Left renal cortex interstitium (tissue), 4 donors: ENCODE data around the gene KRT82. TPM values are rescaled to one million over a fixed set of nuclear protein-coding genes. Genes with fewer than 3 reads are reported as not detected.

Experiments
- DNase-seq, 4 donors: peaks; one replicate each; pipeline ENCODE4 v3.0.0-alpha.2; 2013; ENCODE audit warnings: low read depth in 4 of 4, low spot score in 2 of 4, missing footprints in 1 of 4
- polyA plus RNA-seq, 4 donors: library from polyadenylated mRNA; unstranded; fragments of 120-200 nt; gene quantifications; one replicate each; pipeline ENCODE4 v1.2.1, GENCODE V29; 2013; ENCODE audit not compliant: insufficient read length in 4 of 4

The KRT82 gene
- polyA plus RNA-seq, 4 donors, result not detected

DNA sequence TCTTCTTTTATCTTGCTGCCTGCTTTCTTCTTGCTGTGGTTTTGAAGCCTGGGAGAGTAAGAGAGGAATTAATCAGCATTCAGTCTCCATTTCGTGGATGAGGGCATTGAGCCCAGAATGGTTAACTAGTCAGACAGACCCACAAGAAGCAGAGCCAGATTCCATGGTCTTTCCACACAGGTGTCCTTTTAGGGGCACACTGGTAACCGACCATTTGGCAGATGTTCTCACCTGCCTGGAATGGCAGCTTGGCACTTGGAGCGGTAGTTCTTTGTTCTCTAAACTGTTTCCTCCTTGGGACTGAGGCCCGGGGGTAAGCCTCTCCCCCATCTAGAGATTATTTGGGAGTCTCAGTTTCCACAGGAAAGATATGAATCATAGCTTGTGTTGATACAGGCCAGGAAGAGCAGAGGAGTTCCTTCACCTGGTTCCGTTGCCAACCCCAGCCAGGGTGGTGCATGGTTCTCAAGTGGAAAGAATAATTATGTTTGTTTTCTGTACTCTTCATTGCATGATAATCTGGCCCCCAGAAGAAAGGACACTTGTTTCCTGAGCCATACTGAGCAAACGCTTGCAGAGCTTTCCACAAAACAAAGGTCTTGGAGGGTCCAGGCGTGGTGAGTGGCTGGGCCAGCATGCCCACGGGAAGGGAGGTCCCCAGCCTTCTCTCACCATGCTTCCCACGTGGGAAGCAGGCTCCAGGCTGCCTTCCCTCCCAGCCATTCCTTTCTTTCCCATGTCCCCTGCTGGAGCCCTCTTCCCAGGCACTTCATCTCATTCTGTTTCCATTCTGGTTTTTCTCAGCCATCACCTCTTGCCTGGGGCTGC lies 30.1 kb upstream of the KRT82 start:
- DNase-seq, result no peak

DNA sequence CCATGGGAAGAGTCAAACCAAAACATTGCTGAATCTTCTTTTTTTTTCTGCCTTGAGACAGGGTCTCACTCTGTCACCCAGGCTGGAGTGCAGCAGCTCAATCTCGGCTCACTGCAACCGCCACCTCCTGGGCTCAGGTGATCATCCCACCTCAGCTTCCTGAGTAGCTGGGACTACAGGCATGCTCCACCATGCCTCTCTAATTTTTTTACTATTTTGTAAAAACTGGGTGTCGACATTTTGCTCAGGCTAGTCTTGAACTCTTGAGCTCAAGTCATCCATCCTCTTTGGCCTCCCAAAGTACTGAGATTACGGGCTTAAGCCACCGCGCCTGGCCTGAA lies 29.5 kb upstream of the KRT82 start:
- no peak for DNase-seq

DNA sequence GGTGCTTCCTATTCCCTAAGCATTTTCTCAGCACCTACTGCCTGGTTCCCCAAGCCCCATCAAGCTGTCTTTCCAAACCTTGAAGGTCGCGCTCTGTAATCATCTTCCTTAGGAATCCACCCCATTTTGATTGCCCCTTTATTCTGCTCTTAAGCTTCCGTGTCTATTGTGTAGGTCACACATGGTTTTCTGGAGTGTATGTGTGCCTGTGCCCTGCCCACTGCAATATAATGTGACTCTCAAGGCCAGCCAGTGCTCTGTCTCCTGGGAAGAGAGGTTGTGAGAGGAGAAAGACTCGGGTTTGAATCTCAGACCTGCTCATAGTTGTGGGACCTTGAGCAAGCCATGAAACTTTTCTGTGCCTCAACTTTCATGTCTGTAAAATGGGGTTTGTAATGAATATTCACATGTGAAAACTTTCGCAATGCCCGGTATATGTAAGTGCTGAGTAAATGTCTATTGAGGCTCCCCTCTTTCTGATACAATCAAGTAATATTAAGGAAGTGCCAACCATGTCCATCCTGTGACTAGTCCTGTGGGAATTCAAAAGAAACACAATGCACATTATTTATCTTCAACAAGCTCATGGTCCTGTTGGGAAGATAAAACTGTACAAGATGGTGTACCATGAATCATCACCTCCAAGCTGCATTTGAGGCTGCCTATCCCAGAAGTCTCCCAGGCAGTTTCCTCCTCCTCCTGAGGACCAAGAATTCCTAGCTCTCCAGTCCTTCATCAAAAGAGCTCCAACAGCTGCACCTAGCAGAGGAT lies 28.8 kb upstream of the KRT82 start:
- no peak for DNase-seq

DNA sequence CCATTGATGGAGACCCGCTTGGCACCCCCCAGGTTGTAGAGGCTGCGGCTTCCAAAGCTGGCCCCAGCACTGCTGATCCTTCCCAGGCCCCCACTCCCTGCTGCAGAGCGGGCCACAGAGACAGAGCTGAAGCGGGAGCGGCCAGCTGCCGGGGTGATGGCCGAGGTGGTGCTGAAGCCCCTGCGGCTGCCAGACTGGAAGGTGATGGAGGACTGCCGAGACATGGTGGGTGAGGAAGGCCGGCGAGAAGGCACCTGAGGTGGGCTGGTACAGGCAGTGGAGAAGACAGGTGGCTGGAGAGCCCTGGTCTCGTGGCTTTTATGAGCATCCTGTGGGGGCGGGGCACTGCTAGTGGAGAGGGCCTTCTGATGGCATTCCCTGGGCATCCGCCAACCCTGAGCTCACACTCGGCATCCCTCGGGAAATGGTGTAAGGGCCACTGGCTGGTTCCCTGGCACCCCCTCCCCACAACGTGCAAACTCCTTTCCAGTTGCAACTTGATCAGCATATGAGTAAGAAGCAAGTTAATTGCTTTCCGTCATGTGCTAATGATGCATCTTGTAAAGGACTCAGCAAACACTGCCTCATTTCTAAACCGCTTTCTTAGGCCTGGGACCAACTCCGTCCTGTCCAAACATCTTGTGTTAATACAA lies 28.1 kb upstream of the KRT82 start, which contains the start of gene KRT75:
Gene KRT75 (minus strand): TSS at position 291 of the 653 bp plus-strand sequence. CDS start 67 bp downstream, at position 224.
- no peak for DNase-seq

GRCh38 chr12:52433501-52434080 lies 27.5 kb upstream of the KRT82 start:
- no peak for DNase-seq

GRCh38 chr12:52432559-52433207 lies 26.5 kb upstream of the KRT82 start:
- DNase-seq, result no peak

GRCh38 chr12:52428121-52428520 lies 22.0 kb upstream of the KRT82 start:
- DNase-seq, result no peak

- no peak for DNase-seq
Measured at GRCh38 chr12:52427083-52427482, 20.9 kb upstream of the KRT82 start.

DNA sequence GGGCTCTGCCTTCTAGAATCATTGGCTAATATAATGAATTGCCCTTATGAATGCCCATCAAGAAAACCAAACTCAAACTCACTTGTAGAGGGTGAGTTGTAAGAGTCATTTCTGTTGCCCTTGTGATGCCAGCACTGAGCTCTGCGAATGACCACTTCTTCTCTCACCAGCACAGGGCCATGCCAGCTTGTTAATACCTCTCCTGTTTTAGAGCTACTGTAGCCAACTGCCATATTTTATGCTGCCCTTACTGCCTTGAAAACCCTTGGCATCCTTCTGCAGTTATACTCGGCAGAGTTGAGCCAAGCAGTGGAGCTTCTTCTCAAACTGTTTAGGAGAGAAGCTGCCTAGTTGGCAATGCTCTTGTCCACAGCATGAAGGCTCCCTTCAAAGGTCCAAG lies 19.9 kb upstream of the KRT82 start:
- DNase-seq, result no peak

DNA sequence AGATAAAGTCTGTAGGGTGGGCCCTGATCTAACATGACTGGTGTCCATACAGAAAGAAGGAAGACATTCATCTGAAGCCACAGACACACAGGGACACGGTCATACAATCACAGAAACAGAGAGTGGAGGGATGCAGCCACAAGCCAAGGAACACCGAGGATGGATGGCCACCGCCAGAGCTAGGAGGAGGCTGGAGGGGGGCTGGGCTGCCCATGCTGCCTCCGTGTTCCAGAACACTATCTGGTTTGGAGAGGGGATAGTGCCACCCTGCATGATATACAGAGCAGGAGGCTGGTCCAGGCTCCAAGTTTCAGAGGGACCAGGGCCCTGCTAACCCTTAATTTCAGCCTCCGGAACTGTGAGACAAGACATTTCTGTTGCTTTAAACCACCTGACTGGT lies 19.3 kb upstream of the KRT82 start:
- DNase-seq, result no peak

- DNase-seq, result no peak
Measured at GRCh38 chr12:52423661-52424500, 17.7 kb upstream of the KRT82 start.

DNA sequence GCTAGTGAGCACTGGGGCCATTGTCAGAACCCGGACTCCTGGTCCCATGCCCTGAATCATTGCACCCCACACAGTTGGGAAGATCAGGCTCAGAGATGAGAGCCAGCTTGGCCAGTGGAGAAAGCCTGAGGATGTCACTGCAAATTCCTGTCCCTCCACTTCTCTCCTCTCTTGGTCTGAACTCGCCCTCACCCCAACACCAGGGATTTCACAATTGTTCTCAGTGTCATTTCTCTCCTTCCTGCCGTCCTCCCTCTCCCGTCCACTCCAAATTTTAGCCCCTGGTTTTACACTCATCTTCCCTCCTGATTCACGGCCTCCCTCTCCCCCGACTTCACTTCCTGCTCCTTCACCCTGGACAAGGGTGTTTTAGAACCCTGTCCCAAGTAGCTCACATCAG lies 16.9 kb upstream of the KRT82 start:
- no peak for DNase-seq

GRCh38 chr12:52419656-52420055 lies 13.5 kb upstream of the KRT82 start:
- DNase-seq, result no peak

GRCh38 chr12:52418576-52419110 lies 12.5 kb upstream of the KRT82 start:
- no peak for DNase-seq

DNA sequence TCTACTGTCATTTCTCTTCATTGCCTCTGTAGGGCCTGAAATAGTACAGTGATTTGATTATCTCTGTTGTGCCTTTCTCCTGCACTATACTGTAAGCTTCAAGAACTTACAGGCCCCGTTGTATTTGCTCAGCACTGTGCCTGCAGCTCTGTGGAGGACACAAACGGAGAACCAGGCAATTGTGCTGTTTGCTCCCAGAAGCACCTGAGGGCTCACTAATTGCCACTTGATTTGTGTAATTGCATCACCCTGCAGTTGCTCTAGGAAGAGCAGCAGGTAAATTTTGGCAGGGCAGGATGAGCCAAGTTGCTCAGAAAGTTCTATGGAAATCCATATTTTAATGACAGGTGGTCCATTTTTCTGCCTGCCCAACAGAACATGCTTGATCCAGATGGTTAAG lies 11.6 kb upstream of the KRT82 start:
- no peak for DNase-seq

- DNase-seq, result no peak
Measured at GRCh38 chr12:52416795-52417194, 10.7 kb upstream of the KRT82 start.

DNA sequence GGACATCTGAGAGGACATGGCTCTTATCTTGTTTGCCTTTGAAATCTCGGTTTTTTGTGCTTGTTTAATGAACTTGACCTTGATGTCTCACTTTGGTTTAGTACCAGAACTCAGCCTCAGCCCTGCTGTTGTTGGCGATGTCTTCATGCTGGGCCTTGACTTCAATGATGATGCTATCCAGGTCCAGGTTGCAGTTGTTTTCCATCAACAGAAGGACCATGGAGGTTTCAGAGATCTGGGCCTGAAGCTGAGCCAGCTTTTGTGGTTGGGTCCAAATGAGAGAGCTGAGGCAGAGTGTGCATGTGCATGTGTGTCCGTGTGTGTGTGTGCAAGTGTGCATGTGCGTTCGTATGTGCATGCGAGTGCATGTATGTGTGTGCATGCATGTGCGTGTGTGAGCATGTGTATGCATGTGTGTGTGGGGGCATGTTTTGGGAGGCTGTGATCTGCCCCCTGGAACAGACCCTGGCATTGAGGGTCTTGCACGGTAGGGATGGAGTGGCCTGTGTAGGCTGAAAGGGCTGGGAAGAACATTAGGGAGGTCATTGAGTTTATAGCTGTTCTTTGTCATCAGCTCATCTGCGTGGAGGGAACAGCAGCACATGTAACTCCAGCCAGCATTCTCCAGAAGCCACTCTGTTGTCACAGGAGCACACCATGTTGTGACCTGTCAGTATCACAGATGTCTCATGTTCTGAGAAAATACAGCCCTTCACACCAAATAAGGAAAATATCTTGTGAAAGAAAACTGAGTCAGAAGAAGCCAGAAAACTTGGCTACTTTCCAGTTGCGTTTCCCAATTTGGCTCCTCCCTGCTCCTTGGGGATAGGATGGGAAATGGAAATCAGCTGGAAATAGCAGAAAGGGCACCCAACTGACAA lies 10.0 kb upstream of the KRT82 start:
- DNase-seq, result peak; percentile 17 to 51 (median 32)

GRCh38 chr12:52414936-52415335 lies 8.8 kb upstream of the KRT82 start:
- DNase-seq, result no peak
